ENCODE results near the gene ANO9.

DNA sequence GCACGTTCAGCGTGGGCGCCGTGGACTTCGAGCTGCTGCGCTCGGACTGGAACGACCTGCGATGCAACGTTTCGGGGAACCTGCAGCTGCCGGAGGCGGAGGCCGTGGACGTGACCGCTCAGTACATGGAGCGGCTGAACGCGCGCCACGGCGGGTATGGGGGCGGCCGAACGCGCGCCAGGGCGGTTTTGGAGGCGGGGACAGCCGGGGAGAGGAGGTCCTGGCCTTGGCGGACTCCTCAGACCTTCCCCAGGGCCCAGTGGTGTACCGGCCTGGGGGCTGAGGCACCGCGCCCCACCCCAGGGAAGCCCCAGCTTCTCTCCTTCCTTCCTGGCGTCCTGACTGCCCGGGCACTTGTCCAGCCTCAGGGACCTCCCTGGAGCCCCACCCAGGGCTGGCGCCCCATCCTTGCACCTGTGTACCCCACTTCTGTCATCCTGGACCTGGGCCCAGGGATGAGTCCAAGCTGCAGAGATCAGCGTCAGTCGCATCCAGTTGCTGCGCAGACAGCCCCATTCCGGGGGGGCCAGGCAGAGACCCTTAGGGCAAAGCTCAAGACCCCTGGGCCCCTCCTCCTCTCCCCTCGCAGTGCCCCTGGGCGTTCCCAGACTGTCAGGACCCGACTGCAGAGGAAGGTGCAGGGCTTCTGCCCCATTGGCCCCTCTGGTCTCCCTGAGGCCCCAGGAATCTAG lies 64.5 kb downstream of the ANO9 start:
- TF ChIP-seq, protein P1, sequence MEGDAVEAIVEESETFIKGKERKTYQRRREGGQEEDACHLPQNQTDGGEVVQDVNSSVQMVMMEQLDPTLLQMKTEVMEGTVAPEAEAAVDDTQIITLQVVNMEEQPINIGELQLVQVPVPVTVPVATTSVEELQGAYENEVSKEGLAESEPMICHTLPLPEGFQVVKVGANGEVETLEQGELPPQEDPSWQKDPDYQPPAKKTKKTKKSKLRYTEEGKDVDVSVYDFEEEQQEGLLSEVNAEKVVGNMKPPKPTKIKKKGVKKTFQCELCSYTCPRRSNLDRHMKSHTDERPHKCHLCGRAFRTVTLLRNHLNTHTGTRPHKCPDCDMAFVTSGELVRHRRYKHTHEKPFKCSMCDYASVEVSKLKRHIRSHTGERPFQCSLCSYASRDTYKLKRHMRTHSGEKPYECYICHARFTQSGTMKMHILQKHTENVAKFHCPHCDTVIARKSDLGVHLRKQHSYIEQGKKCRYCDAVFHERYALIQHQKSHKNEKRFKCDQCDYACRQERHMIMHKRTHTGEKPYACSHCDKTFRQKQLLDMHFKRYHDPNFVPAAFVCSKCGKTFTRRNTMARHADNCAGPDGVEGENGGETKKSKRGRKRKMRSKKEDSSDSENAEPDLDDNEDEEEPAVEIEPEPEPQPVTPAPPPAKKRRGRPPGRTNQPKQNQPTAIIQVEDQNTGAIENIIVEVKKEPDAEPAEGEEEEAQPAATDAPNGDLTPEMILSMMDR (conservative IDR thresholded peaks at IDR 0.05 in 1 of 2, IDR thresholded peaks at IDR 0.05 in 1 of 2; ENCODE audit: extremely low read depth in 1 of 2, insufficient read depth in 1 of 2, low read depth in 1 of 2, low read length in 2 of 2), result no peak
- TF ChIP-seq EZH2 (IDR thresholded peaks at IDR 0.05; ENCODE audit: borderline replicate concordance, low read length), result no peak

Data from mammary epithelial cell (primary cell).